Astrocyte of the spinal cord (primary cell): ENCODE data around the gene NR1H2.
A peak's percentile ranks its signal among the peaks of the same experiment; 100 is the strongest.

Experiments
- DNase-seq: peaks from one replicate; pipeline ENCODE4 v3.0.0; 2011; ENCODE audit warnings: low read depth, low spot score
- H3K4me3 ChIP-seq: 2 replicates; pipeline ENCODE4 v1.5.1; 2011; ENCODE audit warnings: low read depth, mild to moderate bottlenecking, low read length, moderate library complexity
- in situ Hi-C: cut with HindIII; loops from 2 replicates; pipeline ENCODE4 v1.10.0; 2017; ENCODE audit warnings: low sequenced_read_pairs
- TF ChIP-seq, protein P1 (sequence below): IDR thresholded peaks from 2 replicates; pipeline ENCODE4 v1.5.1; 2012; ENCODE audit warnings: low read depth, mild to moderate bottlenecking, low read length, inconsistent platforms

Gene NR1H2

DNA sequence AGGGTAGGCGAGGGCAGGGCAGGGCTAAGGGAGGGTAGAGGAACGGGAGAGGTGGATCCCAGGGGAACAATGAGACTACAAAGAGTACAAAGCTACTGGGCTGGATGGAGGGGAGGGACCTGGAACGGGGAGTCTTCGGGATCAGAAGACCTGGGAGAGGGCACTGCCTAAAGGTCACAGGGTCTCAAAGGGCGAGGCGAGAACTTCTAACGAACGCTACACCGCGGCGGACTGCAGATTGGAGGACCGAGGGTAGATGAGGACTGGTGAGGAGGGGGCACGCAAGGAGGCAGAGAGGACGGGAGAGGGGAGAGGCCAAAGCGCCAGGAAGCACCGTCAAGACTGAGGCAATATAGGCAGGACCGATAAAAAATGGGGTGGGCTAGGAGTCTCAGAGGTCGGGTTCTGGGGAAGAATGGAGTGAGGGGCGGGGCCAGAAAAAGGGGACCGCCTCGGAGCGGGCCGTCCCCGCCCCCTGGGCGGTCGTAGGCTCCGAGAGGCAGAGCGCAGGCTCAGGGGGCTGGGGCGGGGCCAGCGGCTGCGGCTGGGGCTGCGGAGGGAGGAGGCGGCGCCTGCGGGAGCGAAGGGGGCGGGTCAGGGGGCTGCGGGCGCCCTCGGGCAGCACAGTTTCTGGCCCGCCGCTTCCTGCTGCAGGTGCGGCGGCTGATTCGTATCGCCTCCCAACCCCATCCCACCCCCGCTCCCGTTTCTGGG lies 45.7 kb upstream of the NR1H2 start:
- in situ Hi-C loops: no loop called here
- H3K4me3 ChIP-seq: no peak overlapping the region

DNA sequence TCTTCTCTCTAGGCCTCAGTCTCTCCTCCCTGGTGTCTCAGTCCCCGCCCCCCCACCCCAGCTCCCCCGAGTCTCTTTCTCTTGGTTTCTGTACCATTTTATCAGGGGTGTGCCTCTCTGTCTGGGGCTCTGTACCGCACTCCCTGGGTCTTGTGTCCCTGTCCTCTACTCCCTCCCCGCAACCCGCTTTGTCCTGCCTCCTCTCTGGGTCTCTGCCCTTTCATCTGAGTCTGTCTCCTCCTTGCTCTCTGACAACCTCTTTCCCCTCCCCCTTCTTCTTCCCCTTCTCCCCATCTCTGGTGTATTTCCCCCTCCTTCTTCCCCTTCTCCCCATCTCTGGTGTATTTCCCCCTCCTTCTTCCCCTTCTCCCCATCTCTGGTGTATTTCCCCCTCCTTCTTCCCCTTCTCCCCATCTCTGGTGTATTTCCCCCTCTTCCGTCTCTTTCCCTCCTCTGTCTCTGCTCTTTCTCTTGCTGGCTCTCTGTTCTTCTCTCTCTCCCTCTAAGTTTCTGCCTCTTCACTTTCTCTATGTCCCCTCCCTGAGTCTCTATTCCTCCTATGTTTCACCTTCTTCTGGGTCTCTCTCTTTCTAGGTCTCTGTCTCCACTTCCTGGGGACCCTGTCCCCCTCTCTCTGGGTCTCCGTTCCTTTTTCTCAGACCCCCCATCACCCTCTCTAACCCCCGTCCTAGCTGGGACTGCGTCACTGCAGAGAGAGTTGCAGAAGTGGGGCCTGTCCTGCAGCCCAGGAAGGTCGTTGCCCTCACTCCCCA lies 44.9 kb upstream of the NR1H2 start:
- H3K4me3 ChIP-seq: no peak overlapping the region
- no peak for DNase-seq
- TF ChIP-seq, protein P1, sequence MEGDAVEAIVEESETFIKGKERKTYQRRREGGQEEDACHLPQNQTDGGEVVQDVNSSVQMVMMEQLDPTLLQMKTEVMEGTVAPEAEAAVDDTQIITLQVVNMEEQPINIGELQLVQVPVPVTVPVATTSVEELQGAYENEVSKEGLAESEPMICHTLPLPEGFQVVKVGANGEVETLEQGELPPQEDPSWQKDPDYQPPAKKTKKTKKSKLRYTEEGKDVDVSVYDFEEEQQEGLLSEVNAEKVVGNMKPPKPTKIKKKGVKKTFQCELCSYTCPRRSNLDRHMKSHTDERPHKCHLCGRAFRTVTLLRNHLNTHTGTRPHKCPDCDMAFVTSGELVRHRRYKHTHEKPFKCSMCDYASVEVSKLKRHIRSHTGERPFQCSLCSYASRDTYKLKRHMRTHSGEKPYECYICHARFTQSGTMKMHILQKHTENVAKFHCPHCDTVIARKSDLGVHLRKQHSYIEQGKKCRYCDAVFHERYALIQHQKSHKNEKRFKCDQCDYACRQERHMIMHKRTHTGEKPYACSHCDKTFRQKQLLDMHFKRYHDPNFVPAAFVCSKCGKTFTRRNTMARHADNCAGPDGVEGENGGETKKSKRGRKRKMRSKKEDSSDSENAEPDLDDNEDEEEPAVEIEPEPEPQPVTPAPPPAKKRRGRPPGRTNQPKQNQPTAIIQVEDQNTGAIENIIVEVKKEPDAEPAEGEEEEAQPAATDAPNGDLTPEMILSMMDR: no peak
- in situ Hi-C loops: no loop called here

More for the DNA sequence above, 45.7 kb upstream of the NR1H2 start:
- DNase-seq: no peak
- TF ChIP-seq, protein P1: no peak

DNA sequence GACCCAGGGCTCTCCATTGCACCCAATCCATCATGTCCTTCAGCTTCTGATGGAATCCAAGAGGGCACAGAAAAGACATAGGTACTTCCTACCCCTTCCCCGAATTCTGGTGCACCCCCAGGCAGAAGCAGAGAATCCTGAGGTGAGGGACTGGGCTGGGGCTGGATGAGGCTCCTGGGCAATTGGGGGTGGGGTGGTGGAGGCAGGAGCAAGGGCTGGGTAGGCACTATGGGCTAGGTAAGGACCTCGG lies 44.3 kb upstream of the NR1H2 start:
- in situ Hi-C loops: no loop called here
- TF ChIP-seq, protein P1: no peak
- DNase-seq: no peak
- H3K4me3 ChIP-seq: no peak overlapping the region

DNA sequence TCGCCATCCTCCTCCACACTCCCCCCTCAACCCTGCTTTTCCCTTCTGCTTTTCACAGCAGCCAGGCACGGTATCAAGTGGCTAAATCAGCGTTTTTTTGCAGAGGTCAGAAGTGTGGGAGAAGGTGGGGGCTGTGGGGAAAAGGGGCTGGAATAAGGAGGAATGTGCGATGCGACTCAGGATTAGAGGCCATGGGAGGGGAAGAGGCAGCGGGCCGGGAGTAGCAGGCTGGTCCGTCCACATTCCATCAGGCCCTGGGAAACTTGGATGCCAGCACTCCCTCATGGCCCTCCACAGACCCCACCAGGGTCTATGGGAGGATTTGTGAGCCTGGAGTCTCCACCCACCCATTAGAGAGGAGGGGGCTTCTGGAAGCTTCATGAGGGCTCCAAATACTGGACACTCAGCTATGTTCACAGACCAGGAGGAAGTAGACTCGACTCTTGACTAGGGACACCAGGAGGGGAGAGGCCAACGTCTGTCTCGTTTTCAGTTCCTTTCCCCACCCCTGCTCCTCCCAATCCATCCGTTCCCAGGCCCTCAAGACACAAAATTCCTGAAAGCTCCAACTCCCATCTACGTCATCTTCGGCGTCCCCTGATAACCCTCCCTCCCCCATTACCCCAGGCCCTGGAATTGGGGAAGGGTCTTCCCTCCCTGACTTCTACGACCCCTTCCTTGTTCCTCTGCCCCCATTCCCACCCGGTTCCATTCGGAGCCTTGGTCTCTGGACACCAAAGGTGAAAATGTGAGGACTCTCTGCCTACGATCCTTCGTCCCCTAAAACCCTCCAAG lies 43.8 kb upstream of the NR1H2 start:
- in situ Hi-C loops: no loop called here
- TF ChIP-seq, protein P1: no peak
- no peak for DNase-seq
- no peak overlapping the region for H3K4me3 ChIP-seq

DNA sequence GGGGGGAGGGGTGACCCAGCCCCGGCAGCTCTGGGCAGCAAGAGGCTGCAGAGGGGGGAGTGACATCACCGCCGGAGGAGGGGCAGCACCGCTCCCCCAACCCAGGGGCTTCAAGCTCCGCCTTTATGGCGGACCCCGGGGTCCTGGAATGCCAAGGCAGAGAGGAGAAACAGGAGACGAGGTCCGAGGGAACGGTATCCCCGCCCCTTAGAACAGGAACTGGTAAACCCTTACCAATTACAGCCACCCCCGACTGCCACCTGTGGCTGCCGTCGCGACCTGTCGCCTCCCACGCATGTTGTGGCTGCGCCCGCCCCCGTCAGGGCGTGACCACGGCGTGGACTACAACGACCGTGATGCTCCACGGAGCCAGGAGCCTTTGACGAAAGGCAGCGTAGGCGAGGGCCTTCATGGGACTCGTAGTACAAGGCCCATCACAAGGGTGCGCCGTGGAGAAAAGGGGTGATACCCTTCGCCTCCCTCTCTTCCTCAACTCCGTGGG lies 43.0 kb upstream of the NR1H2 start:
- TF ChIP-seq, protein P1: no peak
- peak; percentile 84 for DNase-seq
- in situ Hi-C loops: no loop called here
- peak overlapping the region; percentile 37 for H3K4me3 ChIP-seq

DNA sequence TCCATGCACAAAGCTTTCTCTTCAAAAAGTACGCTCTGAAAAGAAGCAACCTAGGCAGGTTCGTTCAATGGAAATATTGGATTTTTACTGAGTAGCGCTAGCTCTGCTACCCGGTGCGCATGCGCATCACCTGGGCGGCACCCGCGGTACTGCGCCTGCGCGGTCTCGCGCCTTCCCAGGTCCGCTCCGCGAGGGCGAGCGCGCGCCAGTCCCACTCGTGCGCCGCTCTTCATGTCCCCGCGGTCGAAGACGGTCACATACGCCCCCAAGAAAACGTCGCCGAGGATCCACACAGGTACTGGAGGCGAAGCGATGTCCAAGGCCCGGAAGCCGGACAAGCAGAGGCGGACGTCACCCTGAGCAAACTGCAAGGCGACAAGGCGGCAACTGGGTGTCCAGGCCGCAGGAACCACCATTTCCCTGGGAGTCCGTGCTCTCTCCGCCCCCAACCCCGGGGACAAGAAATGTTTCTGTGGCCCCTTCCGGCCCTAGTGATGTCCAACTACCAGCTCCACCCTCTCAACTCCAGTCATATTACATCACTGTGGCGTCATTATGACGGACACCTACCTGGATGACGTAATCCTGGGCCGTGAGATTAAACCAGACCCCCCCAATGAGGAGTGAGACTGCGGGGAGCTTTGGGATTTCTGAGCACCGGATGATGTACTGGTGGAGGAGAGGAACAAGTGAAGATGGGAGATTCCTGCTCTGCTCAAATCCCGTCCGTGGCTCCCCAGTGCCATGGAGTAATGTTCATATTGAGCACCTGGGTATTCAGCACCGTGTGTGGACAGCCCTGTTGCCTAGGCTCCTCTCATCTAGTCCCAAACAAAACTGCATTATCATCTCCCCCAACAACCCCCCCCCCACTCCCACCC lies 42.3 kb upstream of the NR1H2 start:
- DNase-seq: no peak

More for the DNA sequence above, 42.3 kb upstream of the NR1H2 start:
- peak overlapping the region; percentile 37 for H3K4me3 ChIP-seq
- TF ChIP-seq, protein P1: no peak
- in situ Hi-C loops: no loop called here
